ENCODE measurements around the gene KNSTRN. TPM values are rescaled to one million over a fixed set of nuclear protein-coding genes. Genes with fewer than 3 reads are reported as not detected.

KNSTRN gene
- total RNA-seq, 1 experiment from 2014 or later, result 44.5 TPM

DNA sequence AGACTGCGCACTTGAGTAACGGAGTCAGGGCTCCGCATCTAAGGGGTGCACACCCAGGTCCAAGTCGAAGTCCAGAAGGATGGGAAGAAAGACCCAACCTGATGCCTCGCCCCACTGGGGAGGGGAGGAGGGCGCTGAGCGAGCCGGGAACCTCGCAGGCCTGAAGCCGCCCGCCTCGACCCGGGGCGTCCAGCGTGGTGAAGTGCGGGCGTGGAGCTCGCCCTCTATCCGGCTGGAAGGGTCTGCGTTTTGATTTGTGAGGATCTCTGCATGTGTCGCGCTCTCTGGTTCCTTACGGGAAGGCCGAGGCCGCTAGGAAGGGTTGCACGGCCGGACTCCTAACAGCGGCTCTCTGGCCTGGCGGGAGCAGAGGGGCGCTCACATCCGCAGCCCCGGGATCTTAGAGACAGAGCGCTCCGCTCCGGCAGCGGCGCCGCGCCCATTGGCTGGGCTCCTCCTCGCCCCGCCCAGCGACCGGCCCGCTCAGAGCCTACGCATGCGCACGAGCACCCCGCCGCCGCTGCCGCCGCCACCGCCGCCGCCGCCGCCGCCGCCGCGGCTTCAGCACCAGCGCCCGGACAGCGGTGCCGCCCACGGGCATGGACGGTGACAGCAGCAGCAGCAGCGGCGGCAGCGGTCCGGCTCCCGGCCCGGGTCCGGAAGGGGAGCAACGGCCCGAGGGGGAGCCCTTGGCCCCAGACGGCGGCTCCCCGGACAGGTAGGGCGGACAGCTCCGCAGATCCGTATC lies 24.6 kb upstream of the KNSTRN start, which contains the start of gene DISP2:
Gene DISP2 (plus strand): TSS at position 497 of the 748 bp plus-strand sequence. CDS start 103 bp downstream, at position 600.
- Mint-ChIP-seq H3K9me3 (ENCODE audit: low read depth, unreplicated experiment) (no peaks in the 10 kb centered on the region), H3K4me3 (ENCODE audit: low read depth, unreplicated experiment) (peak within 1 kb of the TSS; percentile 70), H3K4me1 (ENCODE audit: low read depth, unreplicated experiment) (peaks cover 20% of the 10 kb centered on the region), H3K36me3 (ENCODE audit: insufficient read depth, unreplicated experiment) (no peaks in the 10 kb centered on the region), H3K27me3 (ENCODE audit: unreplicated experiment) (no peaks in the 10 kb centered on the region), H3K27ac (ENCODE audit: unreplicated experiment) (no peak within 1 kb of the TSS)
- intact Hi-C loops (cut with micrococcal nuclease; ENCODE audit: unreplicated experiment), result no loop called here
- no peak for TF ChIP-seq CTCF (IDR thresholded peaks at IDR 0.05; ENCODE audit: unreplicated experiment)
- CTCF ChIA-PET, result interaction anchor here (1.1 to 1.5 kb wide), 2 partner anchors 13 to 17 kb away, joined by 4 to 6 read pairs; partner anchors contain the start of gene CCDC9B
- DNase-seq, result peak; percentile 86
- BruUV-seq (replicated peaks), result no TSS peak

GRCh38 chr15:40358471-40359353 lies 23.8 kb upstream of the KNSTRN start:
- Mint-ChIP-seq H3K27me3 (ENCODE audit: unreplicated experiment) (no peaks in the 10 kb centered on the region), H3K4me3 (ENCODE audit: low read depth, unreplicated experiment) (peak overlapping the region; percentile 70), H3K36me3 (ENCODE audit: insufficient read depth, unreplicated experiment) (no peaks in the 10 kb centered on the region), H3K27ac (ENCODE audit: unreplicated experiment) (no peak overlapping the region), H3K4me1 (ENCODE audit: low read depth, unreplicated experiment) (peaks cover 20% of the 10 kb centered on the region), H3K9me3 (ENCODE audit: low read depth, unreplicated experiment) (no peaks in the 10 kb centered on the region)
- no TSS peak for BruUV-seq (replicated peaks)
- CTCF ChIA-PET, result no interaction called here
- peak; percentile 33 for DNase-seq
- no peak for TF ChIP-seq CTCF (IDR thresholded peaks at IDR 0.05; ENCODE audit: unreplicated experiment)
- intact Hi-C loops (cut with micrococcal nuclease; ENCODE audit: unreplicated experiment), result no loop called here

DNA sequence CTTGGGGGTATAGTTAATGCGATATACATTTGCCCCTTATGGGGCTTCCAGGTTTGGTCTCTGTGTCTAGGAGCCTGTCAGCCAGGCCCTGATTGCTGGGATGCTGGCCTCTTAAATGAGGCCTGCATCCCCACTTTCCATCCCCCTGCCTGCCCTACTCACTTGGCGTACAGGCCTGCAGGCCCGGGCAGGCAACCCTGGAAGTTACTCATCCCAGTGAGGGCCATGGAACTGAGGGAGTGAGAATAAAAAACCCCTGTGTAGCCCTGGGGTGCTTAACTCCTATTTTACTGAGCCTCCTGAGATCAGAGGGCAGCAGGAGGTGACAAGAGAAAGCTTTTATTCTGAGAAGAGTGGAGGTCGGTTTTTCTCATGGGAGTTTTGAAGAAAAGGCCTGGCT lies 22.5 kb upstream of the KNSTRN start:
- no peak for DNase-seq
- Mint-ChIP-seq H3K27me3 (ENCODE audit: unreplicated experiment) (no peaks in the 10 kb centered on the region), H3K4me3 (ENCODE audit: low read depth, unreplicated experiment) (no peak overlapping the region), H3K36me3 (ENCODE audit: insufficient read depth, unreplicated experiment) (no peaks in the 10 kb centered on the region), H3K27ac (ENCODE audit: unreplicated experiment) (no peak overlapping the region), H3K9me3 (ENCODE audit: low read depth, unreplicated experiment) (no peaks in the 10 kb centered on the region), H3K4me1 (ENCODE audit: low read depth, unreplicated experiment) (peaks cover 10% of the 10 kb centered on the region)
- CTCF ChIA-PET, result no interaction called here
- no TSS peak for BruUV-seq (replicated peaks)
- intact Hi-C loops (cut with micrococcal nuclease; ENCODE audit: unreplicated experiment), result no loop called here
- TF ChIP-seq CTCF (IDR thresholded peaks at IDR 0.05; ENCODE audit: unreplicated experiment), result no peak

DNA sequence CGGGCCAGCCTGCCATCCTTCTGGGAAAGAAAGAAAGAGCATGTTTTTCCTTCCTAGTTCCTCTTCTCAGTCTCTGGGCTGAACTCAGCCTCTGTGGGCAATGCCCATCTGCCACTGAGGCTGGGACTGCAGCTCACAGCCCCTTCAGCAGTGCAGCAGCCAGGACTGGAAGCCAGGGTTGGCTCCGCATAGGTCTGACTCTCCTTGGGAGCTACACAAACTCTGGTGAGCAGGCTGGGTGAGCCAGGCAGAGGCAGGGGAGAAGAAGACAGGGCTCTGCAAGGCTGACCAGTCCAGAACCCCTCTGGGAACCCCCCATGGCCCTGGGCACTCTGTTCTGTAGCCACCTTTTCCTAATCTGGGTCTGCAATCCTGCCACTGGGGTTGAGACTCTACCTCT lies 20.9 kb upstream of the KNSTRN start:
- CTCF ChIA-PET, result no interaction called here
- BruUV-seq (replicated peaks), result no TSS peak
- H3K27ac Mint-ChIP-seq (ENCODE audit: unreplicated experiment), result no peak overlapping the region
- no peak overlapping the region for H3K4me3 Mint-ChIP-seq (ENCODE audit: low read depth, unreplicated experiment)
- H3K4me1 Mint-ChIP-seq (ENCODE audit: low read depth, unreplicated experiment), result peaks cover 7% of the 10 kb centered on the region
- intact Hi-C loops (cut with micrococcal nuclease; ENCODE audit: unreplicated experiment), result no loop called here
- no peak for DNase-seq
- TF ChIP-seq CTCF (IDR thresholded peaks at IDR 0.05; ENCODE audit: unreplicated experiment), result no peak
- H3K36me3 Mint-ChIP-seq (ENCODE audit: insufficient read depth, unreplicated experiment), result no peaks in the 10 kb centered on the region
- H3K27me3 Mint-ChIP-seq (ENCODE audit: unreplicated experiment), result no peaks in the 10 kb centered on the region
- no peaks in the 10 kb centered on the region for H3K9me3 Mint-ChIP-seq (ENCODE audit: low read depth, unreplicated experiment)

Data from Calu3 (cell line).